Hepatocyte (in vitro differentiated cells): Measurements from ENCODE around the gene GPR78. TPM values are rescaled to one million over a fixed set of nuclear protein-coding genes. Genes with fewer than 3 reads are reported as not detected.

Source experiments
- DNase-seq: peaks from one replicate; pipeline ENCODE4 v3.0.0-alpha.2; 2016; ENCODE audit warnings: low spot score
- H2AFZ ChIP-seq: fragments of 200-600 bp; sonication (generic); 2 replicates; pipeline ENCODE4 v1.6.0; 2016; ENCODE audit warnings: antibody characterized with exemption, mild to moderate bottlenecking
- H3K27ac ChIP-seq: fragments of 200-600 bp; sonication (generic); 2 replicates; pipeline ENCODE4 v1.5.1; 2016; ENCODE audit warnings: mild to moderate bottlenecking
- H3K27me3 ChIP-seq: fragments of 200-600 bp; sonication (generic); 2 replicates; pipeline ENCODE4 v1.6.1; 2016
- H3K36me3 ChIP-seq: fragments of 200-600 bp; sonication (generic); replicated peaks from 2 replicates; pipeline ENCODE4 v1.5.1; 2016; ENCODE audit warnings: low read depth; ENCODE audit not compliant: insufficient read depth
- H3K4me1 ChIP-seq: fragments of 200-600 bp; sonication (generic); 2 replicates; pipeline ENCODE4 v1.5.1; 2016; ENCODE audit warnings: mild to moderate bottlenecking, moderate library complexity; ENCODE audit not compliant: insufficient read depth
- H3K4me2 ChIP-seq: fragments of 200-600 bp; sonication (generic); 2 replicates; pipeline ENCODE4 v1.6.0; 2016
- H3K4me3 ChIP-seq: fragments of 200-600 bp; sonication (generic); 2 replicates; pipeline ENCODE4 v1.5.1; 2016; ENCODE audit warnings: mild to moderate bottlenecking
- H3K79me2 ChIP-seq: fragments of 200-600 bp; sonication (generic); 2 replicates; pipeline ENCODE4 v1.6.0; 2017; ENCODE audit warnings: mild to moderate bottlenecking
- H3K9me2 ChIP-seq: fragments of 200-600 bp; sonication (generic); replicated peaks from 2 replicates; pipeline ENCODE4 v1.6.0; 2017; ENCODE audit warnings: mild to moderate bottlenecking; ENCODE audit not compliant: insufficient read depth
- H3K9me3 ChIP-seq: fragments of 200-600 bp; sonication (generic); 2 replicates; pipeline ENCODE4 v1.5.1; 2016; ENCODE audit warnings: low read depth, mild to moderate bottlenecking
- H4K20me1 ChIP-seq: fragments of 200-600 bp; sonication (generic); 2 replicates; pipeline ENCODE4 v1.6.0; 2016; ENCODE audit warnings: mild to moderate bottlenecking; ENCODE audit not compliant: insufficient read depth, poor library complexity, severe bottlenecking
- EZH2 ChIP-seq: fragments of 200-600 bp; sonication (generic); IDR thresholded peaks from 2 replicates; pipeline ENCODE4 v1.6.1; 2016; ENCODE audit warnings: antibody characterized with exemption, mild to moderate bottlenecking, borderline replicate concordance
- EZH2phosphoT487 ChIP-seq: fragments of 200-600 bp; sonication (generic); IDR thresholded peaks from one replicate; pipeline ENCODE4 v1.6.1; 2018; ENCODE audit warnings: antibody characterized with exemption, mild to moderate bottlenecking, low read depth, moderate library complexity; ENCODE audit not compliant: unreplicated experiment, severe bottlenecking
- WGBS: methylation state at CpG from one replicate; pipeline ENCODE4 v1.1.6; 2016; ENCODE audit warnings: low lambda C conversion rate; ENCODE audit errors: missing lambda C conversion rate; 5-methylcytosine and 5-hydroxymethylcytosine counted together
- polyA plus RNA-seq: library from polyadenylated mRNA; unstranded; fragments of >200 nt; fragmentation: Nextera tagmentation; extraction: Ambion mirVana; gene quantifications from 2 replicates; pipeline ENCODE4 v1.2.1, GENCODE V29; 2016
- total RNA-seq: library from RNA; depleted of rRNA; stranded (reverse); fragments of >200 nt; gene quantifications from 2 replicates; pipeline ENCODE4 v1.2.3, GENCODE V29; 2014
- TF ChIP-seq, protein P1 (sequence below): fragments of 200-600 bp; sonication (generic); IDR thresholded peaks from 2 replicates; pipeline ENCODE4 v1.5.1; 2016; ENCODE audit warnings: antibody characterized with exemption, mild to moderate bottlenecking; ENCODE audit not compliant: poor library complexity

Gene GPR78
- total and polyA plus RNA-seq, 2 experiments from 2014 or later: 0.28 to 1.0 TPM

DNA sequence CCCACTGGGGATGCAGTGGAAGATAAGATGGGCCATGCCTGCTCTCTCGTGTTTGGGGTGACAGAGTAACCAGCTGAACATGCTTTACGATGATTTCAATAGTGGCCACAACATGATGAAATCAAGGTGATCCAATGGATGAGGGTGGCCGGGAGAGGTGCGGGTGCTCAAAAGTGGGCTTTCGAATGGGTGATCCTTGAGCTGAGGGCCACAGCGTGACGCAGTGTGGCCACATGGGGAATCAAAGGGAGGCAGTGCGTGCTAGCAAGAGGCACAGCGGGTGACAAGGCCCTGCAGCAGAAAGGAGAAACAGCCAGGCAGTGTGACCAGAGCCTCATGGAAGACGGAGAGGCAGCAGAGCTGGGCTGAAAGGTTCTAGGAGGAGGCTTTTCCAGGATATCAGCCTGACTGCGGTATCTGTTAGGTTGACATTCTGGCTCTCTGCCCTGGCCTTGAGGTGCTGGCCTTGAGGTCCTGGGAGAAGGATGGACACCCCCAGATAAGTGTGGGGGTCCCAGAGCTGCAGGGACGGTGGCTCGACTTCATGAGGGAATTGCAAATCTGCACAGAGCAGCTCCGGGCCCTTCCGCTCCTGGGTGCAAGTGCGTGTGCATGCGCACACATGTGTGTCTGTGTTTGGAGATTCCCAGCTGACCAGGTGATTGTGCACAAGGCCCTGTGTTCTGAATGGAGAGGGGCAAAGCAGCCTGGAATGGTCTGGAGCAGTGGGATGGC is 38.0 kb upstream of the GPR78 start:
- Histone ChIP-seq H3K36me3 (no peaks in the 10 kb centered on the region), H4K20me1 (no peaks in the 10 kb centered on the region), H3K9me2 (no peaks in the 10 kb centered on the region), H2AFZ (no peak overlapping the region), H3K9me3 (no peaks in the 10 kb centered on the region), H3K79me2 (no peaks in the 10 kb centered on the region), H3K27me3 (no peaks in the 10 kb centered on the region), H3K27ac (no peak overlapping the region), H3K4me3 (no peak overlapping the region), H3K4me1 (peaks cover 6% of the 10 kb centered on the region), H3K4me2 (no peak overlapping the region)
- WGBS: 93% methylated on average over 17 of the region's 17 CpGs
- TF ChIP-seq EZH2phosphoT487 (no peak), EZH2 (no peak)
- TF ChIP-seq, protein P1, sequence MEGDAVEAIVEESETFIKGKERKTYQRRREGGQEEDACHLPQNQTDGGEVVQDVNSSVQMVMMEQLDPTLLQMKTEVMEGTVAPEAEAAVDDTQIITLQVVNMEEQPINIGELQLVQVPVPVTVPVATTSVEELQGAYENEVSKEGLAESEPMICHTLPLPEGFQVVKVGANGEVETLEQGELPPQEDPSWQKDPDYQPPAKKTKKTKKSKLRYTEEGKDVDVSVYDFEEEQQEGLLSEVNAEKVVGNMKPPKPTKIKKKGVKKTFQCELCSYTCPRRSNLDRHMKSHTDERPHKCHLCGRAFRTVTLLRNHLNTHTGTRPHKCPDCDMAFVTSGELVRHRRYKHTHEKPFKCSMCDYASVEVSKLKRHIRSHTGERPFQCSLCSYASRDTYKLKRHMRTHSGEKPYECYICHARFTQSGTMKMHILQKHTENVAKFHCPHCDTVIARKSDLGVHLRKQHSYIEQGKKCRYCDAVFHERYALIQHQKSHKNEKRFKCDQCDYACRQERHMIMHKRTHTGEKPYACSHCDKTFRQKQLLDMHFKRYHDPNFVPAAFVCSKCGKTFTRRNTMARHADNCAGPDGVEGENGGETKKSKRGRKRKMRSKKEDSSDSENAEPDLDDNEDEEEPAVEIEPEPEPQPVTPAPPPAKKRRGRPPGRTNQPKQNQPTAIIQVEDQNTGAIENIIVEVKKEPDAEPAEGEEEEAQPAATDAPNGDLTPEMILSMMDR: no peak
- DNase-seq: no peak

DNA sequence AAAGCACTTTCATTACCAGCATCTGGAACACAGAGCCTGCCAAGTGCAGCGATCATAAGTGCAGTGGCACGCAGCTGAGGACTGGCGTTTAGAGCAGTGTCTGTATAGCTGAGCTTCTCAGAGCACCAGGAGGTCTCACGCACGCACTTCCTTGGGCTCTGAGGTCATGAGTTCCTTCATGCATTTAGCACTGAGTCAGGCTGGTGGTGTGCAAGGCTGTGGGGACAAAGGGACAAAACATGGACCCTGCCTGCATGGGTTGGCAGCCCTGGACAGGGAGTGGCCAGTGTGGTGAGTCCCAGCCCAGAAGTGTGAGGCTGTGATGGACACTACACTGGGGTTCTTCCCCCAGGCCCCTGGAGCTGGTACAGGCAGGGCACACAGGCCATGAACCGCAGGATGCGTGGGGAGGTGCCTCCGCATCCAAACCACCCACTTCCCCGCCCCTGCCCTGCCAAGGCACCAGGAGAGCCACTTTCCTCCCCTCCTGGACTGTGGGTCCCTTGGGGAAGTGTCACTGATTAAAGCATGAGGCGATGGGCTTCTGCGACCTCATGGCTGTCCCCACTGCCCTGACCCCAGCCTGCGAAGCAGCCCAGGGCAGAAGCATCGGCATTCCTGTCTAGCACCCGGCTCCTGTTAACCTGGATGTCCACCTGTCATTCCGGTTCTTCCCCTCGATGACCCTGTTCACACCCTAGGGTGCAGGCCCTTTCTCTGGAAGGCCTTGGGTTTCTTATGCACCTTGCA is 37.2 kb upstream of the GPR78 start:
- H4K20me1 ChIP-seq: no peaks in the 10 kb centered on the region
- no peak overlapping the region for H3K4me2 ChIP-seq
- H3K4me3 ChIP-seq: no peak overlapping the region
- H3K4me1 ChIP-seq: peaks cover 3% of the 10 kb centered on the region
- no peaks in the 10 kb centered on the region for H3K9me2 ChIP-seq
- no peak for DNase-seq
- H2AFZ ChIP-seq: no peak overlapping the region
- H3K27me3 ChIP-seq: no peaks in the 10 kb centered on the region
- H3K36me3 ChIP-seq: no peaks in the 10 kb centered on the region
- no peaks in the 10 kb centered on the region for H3K9me3 ChIP-seq
- TF ChIP-seq, protein P1: no peak
- TF ChIP-seq EZH2 (no peak), EZH2phosphoT487 (no peak)
- WGBS: 91% methylated on average over 16 of the region's 16 CpGs
- no peaks in the 10 kb centered on the region for H3K79me2 ChIP-seq
- H3K27ac ChIP-seq: no peak overlapping the region

DNA sequence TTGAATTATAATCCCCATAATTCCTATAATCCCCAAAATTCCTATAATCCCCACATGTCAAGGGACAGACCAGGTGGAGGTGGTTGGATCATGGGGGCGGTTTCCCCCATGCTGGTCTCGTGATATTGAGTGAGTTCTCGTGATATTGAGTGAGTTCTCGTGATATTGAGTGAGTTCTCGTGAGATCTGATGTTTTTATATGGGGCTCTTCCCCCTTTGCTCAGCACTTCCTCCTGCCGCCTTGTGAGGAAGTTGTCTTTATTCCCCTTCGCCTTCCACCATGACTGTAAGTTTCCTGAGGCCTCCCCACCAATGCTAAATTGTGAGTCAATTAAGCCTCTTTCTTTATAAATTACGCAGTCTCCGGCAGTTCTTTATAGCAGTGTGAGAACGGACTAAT is 36.6 kb upstream of the GPR78 start:
- no peak for DNase-seq
- no peak overlapping the region for H2AFZ ChIP-seq
- TF ChIP-seq, protein P1: no peak
- H4K20me1 ChIP-seq: no peaks in the 10 kb centered on the region
- H3K9me3 ChIP-seq: no peaks in the 10 kb centered on the region
- peaks cover 3% of the 10 kb centered on the region for H3K4me1 ChIP-seq
- no peak overlapping the region for H3K4me2 ChIP-seq
- H3K4me3 ChIP-seq: no peak overlapping the region
- no peaks in the 10 kb centered on the region for H3K79me2 ChIP-seq
- no peaks in the 10 kb centered on the region for H3K27me3 ChIP-seq
- no peaks in the 10 kb centered on the region for H3K9me2 ChIP-seq
- 91% methylated on average over 10 of the region's 10 CpGs for WGBS
- no peaks in the 10 kb centered on the region for H3K36me3 ChIP-seq
- H3K27ac ChIP-seq: no peak overlapping the region
